HG03521 (cell line): Measurements from ENCODE around the gene C6orf15.

Experiments used
- ATAC-seq: cut with Tn5 transposase; IDR thresholded peaks from one replicate; pipeline ENCODE4 v1.9.1; 2021; ENCODE audit warnings: mild to moderate bottlenecking, moderate library complexity; ENCODE audit not compliant: unreplicated experiment

The C6orf15 gene

DNA sequence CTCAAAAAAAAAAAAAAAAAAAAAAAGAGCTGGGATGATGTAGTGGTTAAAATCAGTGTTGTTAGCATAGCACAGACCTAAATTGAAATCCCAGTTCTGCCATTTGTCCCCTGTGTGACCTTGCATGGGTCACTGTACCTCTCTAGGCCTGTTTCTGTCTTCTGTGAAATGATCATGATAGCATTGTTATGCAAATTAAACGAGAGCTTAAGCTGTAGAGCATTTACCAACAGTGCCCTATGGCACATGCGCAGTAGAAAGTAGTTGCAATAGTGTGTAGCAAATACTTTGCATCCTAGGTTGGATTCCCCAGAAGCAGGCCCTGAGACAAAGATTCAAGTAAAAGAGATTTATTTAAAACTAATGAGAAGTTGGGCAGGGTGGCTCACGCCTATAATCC, 19.2 kb upstream of the C6orf15 start:
- no peak for ATAC-seq

- ATAC-seq, result no peak
Measured at GRCh38 chr6:31130751-31131150, 18.4 kb upstream of the C6orf15 start.

- ATAC-seq, result no peak
Measured at GRCh38 chr6:31129130-31129529, 16.8 kb upstream of the C6orf15 start.

DNA sequence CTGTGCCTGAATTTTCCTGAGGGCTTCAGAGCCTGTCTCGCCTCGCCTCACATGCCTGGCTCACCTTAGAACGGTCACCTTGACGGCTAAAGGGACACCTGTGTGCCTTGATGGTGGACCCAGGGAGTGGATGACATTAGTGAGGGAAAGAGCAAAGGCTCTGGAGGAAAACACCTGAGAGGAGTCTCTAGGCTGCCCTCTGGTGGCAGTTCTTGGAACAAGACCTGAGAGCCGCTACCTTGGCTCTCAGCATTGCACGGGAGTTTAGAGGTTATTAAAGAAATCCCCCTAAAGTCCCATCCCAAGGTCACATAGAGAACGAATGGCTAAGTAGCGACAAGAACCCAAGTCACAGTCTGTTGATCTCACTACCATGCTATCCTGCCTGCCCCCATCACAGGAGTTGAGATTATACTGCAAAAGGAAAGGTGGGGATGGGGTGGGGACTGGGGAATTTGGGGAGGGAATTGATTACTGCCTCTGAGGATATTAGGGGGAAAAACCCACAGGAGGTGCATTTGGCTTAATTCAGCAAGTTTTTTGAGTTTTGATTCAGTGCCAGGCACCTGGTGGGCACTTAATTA, 15.8 kb upstream of the C6orf15 start:
- no peak for ATAC-seq

- ATAC-seq, result no peak
Measured at GRCh38 chr6:31126396-31127175, 14.2 kb upstream of the C6orf15 start.

DNA sequence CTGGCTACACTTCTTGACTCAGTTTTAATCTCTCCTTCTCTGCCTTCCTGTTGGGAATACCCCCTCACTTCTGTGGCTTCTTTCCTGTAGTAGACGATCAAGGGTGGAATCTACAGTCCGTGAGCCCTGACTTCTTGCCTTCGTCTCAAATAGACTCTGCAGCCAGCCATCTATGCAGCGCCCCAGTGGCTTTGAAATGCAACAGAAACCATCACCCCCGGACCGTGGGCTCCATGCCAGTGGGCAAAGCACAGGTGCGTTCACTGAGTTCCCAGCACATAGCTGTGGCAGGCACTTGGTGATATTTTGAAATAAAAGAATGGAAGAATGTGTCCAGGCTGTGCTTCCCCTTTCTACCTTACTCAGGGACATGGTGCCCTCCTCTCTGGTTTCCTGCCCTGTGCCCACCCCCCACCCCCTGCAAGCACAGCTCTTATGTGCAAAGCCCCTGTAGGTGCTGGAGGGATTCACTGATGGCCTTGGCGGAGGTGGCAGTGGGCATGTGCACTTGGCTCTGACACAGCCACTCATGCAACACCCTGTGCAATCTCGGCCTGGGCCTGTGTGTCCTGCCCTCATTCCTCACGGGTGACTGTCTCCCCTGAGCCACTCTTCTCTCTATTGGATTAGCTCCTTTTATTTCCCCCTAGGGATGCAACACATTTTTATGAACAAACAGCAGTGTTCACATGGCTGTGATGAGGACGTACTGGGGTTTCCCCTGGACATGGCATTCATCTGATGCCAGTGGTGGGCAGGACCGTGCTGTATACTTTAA, 13.4 kb upstream of the C6orf15 start:
- no peak for ATAC-seq

GRCh38 chr6:31125162-31125561, 12.8 kb upstream of the C6orf15 start:
- ATAC-seq, result no peak

DNA sequence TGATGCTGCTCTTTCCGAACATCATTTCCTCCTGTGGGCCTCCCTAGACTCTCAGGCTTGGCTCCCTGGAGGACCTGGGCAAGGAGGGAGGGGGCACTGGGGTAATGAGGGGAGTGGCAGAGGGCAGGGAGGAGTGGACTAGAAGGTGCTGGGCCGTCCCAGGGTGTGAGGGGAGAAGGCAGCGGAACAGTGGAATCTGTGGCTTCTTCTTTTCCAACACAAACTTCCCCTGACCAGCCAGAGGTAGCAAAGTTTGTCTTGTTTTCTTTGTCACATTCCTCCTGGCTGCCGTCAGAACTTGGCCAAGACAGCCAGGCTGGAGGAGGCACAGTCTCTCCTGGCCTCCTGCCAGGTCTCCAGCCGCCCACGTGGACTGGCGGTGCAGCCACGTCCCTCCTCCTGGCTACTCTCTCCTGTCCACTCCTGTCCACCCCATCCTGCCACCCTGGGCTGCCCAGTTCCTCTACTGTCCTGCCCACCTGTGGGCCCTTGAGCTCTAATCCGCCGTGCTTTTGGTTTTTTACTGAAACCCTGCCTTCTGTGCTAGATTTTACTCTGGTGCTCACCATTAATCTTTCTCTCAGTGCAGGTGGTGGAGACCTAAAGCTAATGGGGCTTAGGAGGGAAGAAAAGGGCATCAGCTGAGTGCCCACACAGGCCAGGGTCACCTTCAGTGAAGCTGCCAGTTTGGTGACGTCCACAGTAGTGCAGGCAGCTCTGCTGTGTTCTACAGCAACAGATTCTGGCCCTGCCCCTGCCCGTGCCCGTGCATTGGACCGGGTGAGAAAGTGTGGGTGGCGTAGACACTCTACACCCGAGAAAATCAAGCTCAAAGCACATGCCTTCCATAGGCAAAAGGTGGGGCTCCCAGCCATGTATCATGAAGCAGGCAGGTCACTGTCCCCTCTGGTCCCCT, 10.7 kb upstream of the C6orf15 start:
- no peak for ATAC-seq

GRCh38 chr6:31121131-31121790, 8.9 kb upstream of the C6orf15 start:
- no peak for ATAC-seq

DNA sequence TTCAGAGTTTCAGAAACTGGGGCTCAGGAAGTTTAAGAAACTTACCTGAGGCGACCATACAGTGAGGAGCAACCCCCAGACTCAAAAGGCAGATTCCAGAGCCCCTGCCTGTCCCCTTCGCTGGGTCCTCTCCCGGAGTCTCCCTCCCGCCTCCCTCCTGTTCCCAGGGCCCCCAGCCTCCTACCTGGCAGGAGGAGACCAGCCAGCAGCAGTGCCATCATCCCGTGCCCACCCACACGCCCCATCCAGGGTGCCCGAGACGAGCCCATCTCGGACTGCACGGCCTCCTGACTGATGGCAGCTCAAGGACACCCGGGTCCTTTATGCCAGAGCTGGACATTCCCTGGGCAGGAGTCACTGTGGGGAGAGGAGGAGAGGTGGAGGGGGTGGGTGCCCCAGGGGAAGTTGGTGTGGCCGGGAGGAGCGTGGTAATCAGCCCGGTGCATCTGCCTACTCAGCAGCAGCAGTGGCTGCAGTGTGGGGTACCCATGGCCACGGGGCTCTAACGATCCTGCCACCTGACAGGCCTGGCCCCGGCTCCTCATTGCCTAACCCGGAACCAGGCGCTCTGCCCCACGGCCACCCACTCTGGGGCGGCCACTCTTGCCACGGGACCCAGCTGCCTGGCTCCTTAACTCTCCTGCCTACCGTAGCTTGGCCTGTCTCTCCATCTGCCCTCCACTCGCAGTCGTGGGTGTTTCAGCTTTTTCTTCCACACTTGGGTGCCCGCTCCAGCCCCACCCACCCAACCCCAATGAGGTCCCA, 8.0 kb upstream of the C6orf15 start, which contains the start of gene CDSN:
Gene CDSN (minus strand): TSS at position 296 of the 765 bp plus-strand sequence. CDS start 27 bp downstream, at position 269.
- no peak for ATAC-seq

DNA sequence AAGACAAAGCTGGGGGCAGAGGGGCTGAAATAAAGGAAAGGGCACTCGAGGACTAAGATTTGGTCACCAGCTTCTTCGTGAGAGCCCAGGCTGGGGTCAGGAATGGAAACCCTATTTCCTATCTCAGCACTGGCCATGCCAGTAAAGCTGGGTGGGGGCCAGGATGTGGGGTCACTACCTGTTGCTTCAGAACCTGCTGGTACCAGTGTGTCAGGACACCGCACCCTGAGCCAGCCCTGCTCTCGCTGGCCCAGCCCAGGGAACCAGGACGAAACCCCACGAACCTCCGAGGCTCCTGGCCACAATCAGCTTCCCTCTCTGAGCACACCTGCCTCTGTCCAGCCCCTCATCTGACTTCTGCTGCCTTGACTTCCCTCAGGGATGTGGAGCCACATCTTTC, 5.8 kb upstream of the C6orf15 start:
- no peak for ATAC-seq

DNA sequence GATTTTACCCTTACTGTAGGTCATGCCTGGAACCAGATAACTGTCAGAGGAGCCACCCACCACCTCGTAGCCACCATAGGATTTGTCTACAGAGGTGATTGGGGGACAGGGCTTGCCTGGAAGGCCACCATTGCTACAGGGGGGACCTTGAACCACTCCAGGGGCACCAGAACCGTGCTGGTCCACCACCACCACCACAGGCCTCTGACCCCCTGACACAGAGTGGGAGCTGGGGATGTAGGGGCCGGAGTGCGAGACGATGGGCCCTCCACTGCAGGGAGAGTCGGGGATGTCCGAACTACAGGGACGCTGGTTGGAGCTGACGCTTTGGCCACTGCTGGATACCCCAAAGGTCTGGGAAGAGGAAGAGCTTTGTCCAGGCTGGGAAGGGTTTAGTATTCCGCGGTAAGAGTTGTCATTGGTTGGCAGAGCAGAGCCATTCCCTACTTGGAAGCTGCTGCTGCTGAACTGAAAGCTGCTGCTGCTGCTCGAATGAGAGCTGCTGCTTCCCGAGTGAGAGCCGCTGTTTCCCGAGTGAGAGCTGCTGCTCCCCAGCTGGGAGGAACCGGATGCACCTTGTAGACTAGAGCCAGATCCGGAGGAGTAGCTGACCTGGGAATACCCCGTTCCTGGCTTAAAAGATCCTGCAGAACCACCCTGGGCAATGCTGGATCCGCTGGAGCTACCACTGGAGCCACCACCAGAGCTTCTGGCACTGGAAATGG, 4.4 kb upstream of the C6orf15 start:
- no peak for ATAC-seq

- no peak for ATAC-seq
Measured at GRCh38 chr6:31115941-31116560, 3.7 kb upstream of the C6orf15 start.

DNA sequence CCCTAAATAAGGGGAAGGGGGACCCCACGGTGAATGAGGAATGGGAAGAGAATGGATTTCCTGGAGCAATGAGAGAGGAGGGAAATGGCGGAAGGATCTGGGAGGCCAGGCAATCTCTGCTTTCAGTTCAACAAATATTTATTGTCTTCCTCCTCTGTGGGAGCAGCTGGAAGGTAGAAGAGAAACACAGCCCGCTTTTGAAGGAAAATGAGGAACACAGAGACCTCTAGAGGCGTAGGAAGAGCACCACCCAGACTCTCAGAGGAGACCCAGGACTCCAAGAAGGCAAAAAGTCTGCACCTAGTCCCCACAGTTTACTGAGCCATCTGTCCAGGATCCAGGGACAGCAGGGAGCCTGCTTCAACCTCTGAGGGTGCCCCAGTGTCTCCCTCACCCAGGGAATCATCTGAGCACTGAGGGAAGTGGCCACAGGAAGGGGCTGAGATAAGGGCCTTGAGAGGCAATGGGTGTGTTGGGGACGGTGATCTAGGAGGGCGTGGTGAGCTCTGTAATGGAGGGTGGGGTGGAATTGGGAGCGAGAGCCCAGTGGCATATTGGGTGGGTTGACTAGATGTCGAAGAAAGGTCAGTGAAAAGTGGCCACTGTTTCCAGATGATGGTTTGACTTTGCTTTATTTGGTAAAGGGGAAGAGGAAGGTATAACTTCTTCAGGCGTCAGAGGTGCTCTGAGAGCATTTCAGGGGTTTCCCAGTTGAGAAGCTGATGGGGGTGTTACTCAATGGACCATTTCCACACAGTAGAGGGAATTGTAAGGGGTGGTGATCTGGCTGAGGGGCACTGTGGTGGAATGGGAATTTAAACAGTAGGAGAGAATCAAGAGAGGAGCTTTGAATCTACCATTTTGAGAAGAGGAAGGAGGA, 2.8 kb upstream of the C6orf15 start:
- ATAC-seq, result no peak

DNA sequence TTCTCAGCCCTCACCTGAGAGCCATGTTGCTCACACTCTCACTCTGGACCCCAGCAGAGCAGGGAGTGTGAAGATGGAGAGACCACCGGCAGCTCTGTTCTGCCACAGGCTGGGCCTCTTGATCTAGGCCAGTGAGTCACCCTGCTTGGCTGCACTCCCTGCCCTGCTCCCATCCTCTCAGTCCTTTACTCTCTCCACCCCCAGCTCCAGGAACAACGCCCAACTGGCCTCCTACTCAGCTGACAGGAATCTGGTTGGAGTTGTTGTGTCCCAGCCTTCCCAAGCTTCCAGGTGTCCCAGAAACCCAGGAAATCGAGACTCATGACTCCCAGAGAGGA, 2.1 kb upstream of the C6orf15 start, which contains the start of gene PSORS1C1:
Gene PSORS1C1 (plus strand): TSS at position 260 of the 338 bp plus-strand sequence. CDS start 14,833 bp downstream, outside the sequence.
- ATAC-seq, result no peak

DNA sequence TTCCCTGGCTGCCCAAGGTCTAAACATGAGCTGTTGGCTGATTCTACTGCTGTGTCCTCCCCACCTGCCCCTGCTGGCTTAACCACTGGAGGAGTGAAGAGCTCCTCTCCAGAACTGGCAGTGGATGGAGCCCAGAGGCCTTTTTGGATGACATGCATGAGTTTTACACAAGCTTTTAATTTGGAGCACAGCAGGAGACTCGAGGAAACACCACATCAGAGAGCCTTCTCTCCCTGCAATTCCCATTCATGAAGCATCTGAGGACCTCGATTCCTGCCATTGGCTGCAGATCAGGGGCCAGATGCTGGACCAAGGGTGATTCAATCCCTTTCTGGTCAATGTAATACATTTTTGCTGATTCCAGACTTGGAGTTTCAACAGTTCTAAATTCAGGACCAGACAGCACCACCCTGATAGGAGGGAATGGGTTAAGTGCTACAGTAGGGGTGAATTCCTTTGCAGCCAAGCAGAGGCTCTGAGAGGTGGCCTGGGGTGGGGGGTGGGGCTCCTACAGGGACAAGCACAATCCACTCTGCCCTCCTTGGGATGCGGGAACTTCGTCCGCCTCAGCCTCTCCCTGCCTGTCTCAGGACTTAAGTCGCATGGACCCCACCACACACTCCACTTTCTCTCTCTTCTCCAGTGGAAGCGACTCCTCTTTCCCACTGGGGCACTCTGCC, 1.6 kb upstream of the C6orf15 start:
- ATAC-seq, result no peak

DNA sequence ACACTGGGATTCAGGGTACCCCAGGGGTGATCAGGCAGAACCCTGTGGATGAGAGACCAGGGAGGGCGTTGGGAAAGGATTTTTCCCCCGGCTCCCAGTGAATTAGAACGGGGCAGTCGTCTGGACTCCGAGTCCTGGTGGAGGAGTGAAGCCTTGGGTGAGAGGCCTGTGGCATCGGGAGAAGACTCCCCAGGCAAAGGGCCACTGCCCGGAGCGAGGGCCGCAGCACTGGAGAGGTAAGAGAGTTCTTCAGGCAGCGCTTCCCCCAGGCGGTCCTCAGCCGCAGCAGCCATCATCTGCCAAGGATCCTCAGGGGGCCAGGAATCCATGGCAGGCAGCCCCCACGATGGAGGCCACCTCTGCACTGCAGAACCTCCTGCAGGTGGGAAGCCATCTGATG, 663 bp downstream of the C6orf15 start:
- no peak for ATAC-seq
